ENCODE results near the gene HPGDS. TPM values are rescaled to one million over a fixed set of nuclear protein-coding genes. Genes with fewer than 3 reads are reported as not detected.
A peak's percentile ranks its signal among the peaks of the same experiment; 100 is the strongest.

Gene HPGDS
- total and polyA plus RNA-seq, 2 of the 13 experiments (the other 11 are each of a cell fraction or from before 2014, with no cell fraction given) = not detected

DNA sequence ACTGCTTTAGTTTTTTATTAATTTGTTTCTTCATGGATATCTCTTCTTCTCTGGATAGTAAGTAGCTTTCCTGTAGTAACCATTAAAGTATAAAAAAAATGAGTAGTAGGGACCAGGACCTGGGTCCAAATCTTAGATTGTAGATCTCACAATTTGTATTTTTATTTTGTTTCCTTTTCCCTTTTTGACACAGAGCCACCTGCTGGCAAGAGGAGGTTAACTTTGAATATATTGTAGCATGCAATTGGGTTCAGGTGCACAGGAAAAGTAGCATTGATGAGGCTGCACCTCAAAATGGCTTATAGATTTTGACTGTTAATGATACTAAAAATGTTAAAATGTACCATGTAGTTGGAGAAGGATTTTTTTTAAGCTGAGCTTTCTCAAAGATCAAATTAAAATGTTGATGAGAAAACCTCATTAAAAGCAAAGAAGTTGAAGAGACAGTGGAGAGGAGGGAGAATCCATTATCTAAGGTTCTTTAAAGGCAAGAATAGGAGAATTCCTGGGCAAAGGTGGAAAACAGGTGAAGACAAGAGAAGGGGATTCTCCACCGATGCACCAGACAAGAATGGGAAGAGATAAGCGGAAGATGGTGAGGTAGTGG is 48.3 kb upstream of the HPGDS start:
- no peak overlapping the region for H3K4me2 ChIP-seq (ENCODE audit: low read depth, low read length)
- no peak overlapping the region for H3K4me3 ChIP-seq (replicated peaks in 1 of 3; ENCODE audit: insufficient read depth in 1 of 3, low read depth in 2 of 3, low read length in 3 of 3)
- WGBS (ENCODE audit: low lambda C conversion rate) = 49% methylated on average over 2 of the region's 2 CpGs
- H3K4me1 ChIP-seq (ENCODE audit: insufficient read depth, low read length) = no peaks in the 10 kb centered on the region
- ATAC-seq (peak; percentile 45; the same call in 2 of the 3 replicates), FAIRE-seq (no peak), DNase-seq (ENCODE audit: low spot score) (peak; percentile 20)
- intact Hi-C loops (cut with micrococcal nuclease; ENCODE audit: unreplicated experiment) = loop anchor here (1.0 kb wide), 2 partner anchors 87 to 600 kb away; no protein-coding TSS in a partner anchor
- TF ChIP-seq KLF16 (CRISPR knock-in tag; IDR thresholded peaks at IDR 0.05) (no peak), SRSF9 (IDR thresholded peaks at IDR 0.05; ENCODE audit: borderline replicate concordance, insufficient read depth, low read depth, low read length, poor library complexity, severe bottlenecking) (no peak), PAF1 (CRISPR knock-in tag; IDR thresholded peaks at IDR 0.05) (no peak), HHEX (CRISPR knock-in tag; IDR thresholded peaks at IDR 0.05) (no peak), FOSL1 (CRISPR knock-in tag; IDR thresholded peaks at IDR 0.05; ENCODE audit: borderline replicate concordance) (no peak), NFRKB (IDR thresholded peaks at IDR 0.05) (no peak), STAG1 (CRISPR knock-in tag; IDR thresholded peaks at IDR 0.05) (peak; percentile 52), SIX4 (CRISPR knock-in tag; IDR thresholded peaks at IDR 0.05) (no peak), ZSCAN31 (CRISPR knock-in tag; IDR thresholded peaks at IDR 0.05; ENCODE audit: low read depth) (no peak), RAD21 (CRISPR knock-in tag; IDR thresholded peaks at IDR 0.05) (peak; percentile 21; the same call in 1 of the 2 replicates), ZNF496 (CRISPR knock-in tag; IDR thresholded peaks at IDR 0.05; ENCODE audit: insufficient replicate concordance) (no peak), ARNT (IDR thresholded peaks at IDR 0.05) (no peak), ATM (IDR thresholded peaks at IDR 0.05; ENCODE audit: borderline replicate concordance) (no peak), SMC3 (IDR thresholded peaks at IDR 0.05; ENCODE audit: low read length) (peak; percentile 47; the same call in 1 of the 2 replicates)
- TF ChIP-seq, protein P1, sequence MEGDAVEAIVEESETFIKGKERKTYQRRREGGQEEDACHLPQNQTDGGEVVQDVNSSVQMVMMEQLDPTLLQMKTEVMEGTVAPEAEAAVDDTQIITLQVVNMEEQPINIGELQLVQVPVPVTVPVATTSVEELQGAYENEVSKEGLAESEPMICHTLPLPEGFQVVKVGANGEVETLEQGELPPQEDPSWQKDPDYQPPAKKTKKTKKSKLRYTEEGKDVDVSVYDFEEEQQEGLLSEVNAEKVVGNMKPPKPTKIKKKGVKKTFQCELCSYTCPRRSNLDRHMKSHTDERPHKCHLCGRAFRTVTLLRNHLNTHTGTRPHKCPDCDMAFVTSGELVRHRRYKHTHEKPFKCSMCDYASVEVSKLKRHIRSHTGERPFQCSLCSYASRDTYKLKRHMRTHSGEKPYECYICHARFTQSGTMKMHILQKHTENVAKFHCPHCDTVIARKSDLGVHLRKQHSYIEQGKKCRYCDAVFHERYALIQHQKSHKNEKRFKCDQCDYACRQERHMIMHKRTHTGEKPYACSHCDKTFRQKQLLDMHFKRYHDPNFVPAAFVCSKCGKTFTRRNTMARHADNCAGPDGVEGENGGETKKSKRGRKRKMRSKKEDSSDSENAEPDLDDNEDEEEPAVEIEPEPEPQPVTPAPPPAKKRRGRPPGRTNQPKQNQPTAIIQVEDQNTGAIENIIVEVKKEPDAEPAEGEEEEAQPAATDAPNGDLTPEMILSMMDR (CRISPR knock-in tag; IDR thresholded peaks at IDR 0.05) = peak; percentile 58
- TF ChIP-seq, protein P2, sequence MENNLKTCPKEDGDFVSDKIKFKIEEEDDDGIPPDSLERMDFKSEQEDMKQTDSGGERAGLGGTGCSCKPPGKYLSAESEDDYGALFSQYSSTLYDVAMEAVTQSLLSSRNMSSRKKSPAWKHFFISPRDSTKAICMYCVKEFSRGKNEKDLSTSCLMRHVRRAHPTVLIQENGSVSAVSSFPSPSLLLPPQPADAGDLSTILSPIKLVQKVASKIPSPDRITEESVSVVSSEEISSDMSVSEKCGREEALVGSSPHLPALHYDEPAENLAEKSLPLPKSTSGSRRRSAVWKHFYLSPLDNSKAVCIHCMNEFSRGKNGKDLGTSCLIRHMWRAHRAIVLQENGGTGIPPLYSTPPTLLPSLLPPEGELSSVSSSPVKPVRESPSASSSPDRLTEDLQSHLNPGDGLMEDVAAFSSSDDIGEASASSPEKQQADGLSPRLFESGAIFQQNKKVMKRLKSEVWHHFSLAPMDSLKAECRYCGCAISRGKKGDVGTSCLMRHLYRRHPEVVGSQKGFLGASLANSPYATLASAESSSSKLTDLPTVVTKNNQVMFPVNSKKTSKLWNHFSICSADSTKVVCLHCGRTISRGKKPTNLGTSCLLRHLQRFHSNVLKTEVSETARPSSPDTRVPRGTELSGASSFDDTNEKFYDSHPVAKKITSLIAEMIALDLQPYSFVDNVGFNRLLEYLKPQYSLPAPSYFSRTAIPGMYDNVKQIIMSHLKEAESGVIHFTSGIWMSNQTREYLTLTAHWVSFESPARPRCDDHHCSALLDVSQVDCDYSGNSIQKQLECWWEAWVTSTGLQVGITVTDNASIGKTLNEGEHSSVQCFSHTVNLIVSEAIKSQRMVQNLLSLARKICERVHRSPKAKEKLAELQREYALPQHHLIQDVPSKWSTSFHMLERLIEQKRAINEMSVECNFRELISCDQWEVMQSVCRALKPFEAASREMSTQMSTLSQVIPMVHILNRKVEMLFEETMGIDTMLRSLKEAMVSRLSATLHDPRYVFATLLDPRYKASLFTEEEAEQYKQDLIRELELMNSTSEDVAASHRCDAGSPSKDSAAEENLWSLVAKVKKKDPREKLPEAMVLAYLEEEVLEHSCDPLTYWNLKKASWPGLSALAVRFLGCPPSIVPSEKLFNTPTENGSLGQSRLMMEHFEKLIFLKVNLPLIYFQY (CRISPR knock-in tag; IDR thresholded peaks at IDR 0.05; ENCODE audit: borderline replicate concordance) = no peak
- no peak overlapping the region for H3K9ac ChIP-seq (ENCODE audit: insufficient read depth, low read depth, low read length)
- H2AFZ ChIP-seq (ENCODE audit: low read length) = no peak overlapping the region
- BruUV-seq (replicated peaks) = no TSS peak
- 0 out of 5 replicates have a peak, but pooled peaks cover 0 to 6% of the 10 kb centered on the region in 2 experiments for H3K27me3 ChIP-seq (ENCODE audit: control insufficient read depth in 1 of 2, insufficient read depth in 2 of 2, low read length in 2 of 2)
- POLR2A ChIA-PET = no interaction called here
- no peaks in the 10 kb centered on the region for H3K79me2 ChIP-seq (ENCODE audit: insufficient read depth, low read length)
- CTCF ChIA-PET (ENCODE audit: low intra/inter-chr PET ratio, low total read pairs) = interaction anchor here (1.5 to 1.9 kb wide), 2 partner anchors 86 to 599 kb away, joined by 10 to 15 read pairs; no protein-coding TSS in a partner anchor
- H3K9me3 ChIP-seq (ENCODE audit: low read length) = no peaks in the 10 kb centered on the region
- H3K36me3 ChIP-seq (replicated peaks in 1 of 2; ENCODE audit: control insufficient read depth in 1 of 2, insufficient read depth in 2 of 2, low read length in 2 of 2) = no peaks in the 10 kb centered on the region
- no peak overlapping the region for H3K27ac ChIP-seq (ENCODE audit: extremely low read length, insufficient read depth, low read length)
- H4K20me1 ChIP-seq (ENCODE audit: insufficient read depth, low read length) = no peaks in the 10 kb centered on the region
- in situ Hi-C loops (cut with HindIII; ENCODE audit: extremely low pct_ligation_motif_present, low pct_unique_long_range_greater_than_20kb) = loop anchor here (5.0 to 10.0 kb wide), 2 partner anchors 86 to 599 kb away; no protein-coding TSS in a partner anchor

Measured in HepG2 (cell line).